ENCODE measurements around the gene UMODL1.

Gene UMODL1

GRCh38 chr21:42145569-42146272, 74.6 kb downstream of the UMODL1 start:
- FAIRE-seq (peak; percentile 48), DNase-seq (ENCODE audit: insufficient read length, low spot score) (peak; percentile 80)

GRCh38 chr21:42146273-42146805, 75.2 kb downstream of the UMODL1 start:
- DNase-seq (ENCODE audit: insufficient read length, low spot score) (no peak), FAIRE-seq (no peak)

GRCh38 chr21:42146821-42147220, 75.7 kb downstream of the UMODL1 start:
- FAIRE-seq = no peak
- DNase-seq (ENCODE audit: insufficient read length, low spot score) = no peak

GRCh38 chr21:42147386-42148020, 76.4 kb downstream of the UMODL1 start:
- FAIRE-seq (no peak), DNase-seq (ENCODE audit: insufficient read length, low spot score) (no peak)

- DNase-seq (ENCODE audit: insufficient read length, low spot score) = no peak
- FAIRE-seq = no peak
Measured at GRCh38 chr21:42148097-42148496, 77.0 kb downstream of the UMODL1 start.

GRCh38 chr21:42148584-42148983, 77.5 kb downstream of the UMODL1 start:
- FAIRE-seq (no peak), DNase-seq (ENCODE audit: insufficient read length, low spot score) (no peak)

- DNase-seq (ENCODE audit: insufficient read length, low spot score) = no peak
- FAIRE-seq = no peak
Measured at GRCh38 chr21:42149656-42150473, 78.7 kb downstream of the UMODL1 start.

GRCh38 chr21:42150474-42151085, 79.5 kb downstream of the UMODL1 start:
- no peak for FAIRE-seq
- no peak for DNase-seq (ENCODE audit: insufficient read length, low spot score)

- DNase-seq (ENCODE audit: insufficient read length, low spot score) (no peak), FAIRE-seq (no peak)
Measured at GRCh38 chr21:42151148-42151947, 80.2 kb downstream of the UMODL1 start.

- FAIRE-seq = no peak
- no peak for DNase-seq (ENCODE audit: insufficient read length, low spot score)
Measured at GRCh38 chr21:42151948-42152220, 80.8 kb downstream of the UMODL1 start.

GRCh38 chr21:42153046-42153686, 82.0 kb downstream of the UMODL1 start:
- FAIRE-seq = no peak
- DNase-seq (ENCODE audit: insufficient read length, low spot score) = no peak

- no peak for DNase-seq (ENCODE audit: insufficient read length, low spot score)
- no peak for FAIRE-seq
Measured at GRCh38 chr21:42153746-42154145, 82.6 kb downstream of the UMODL1 start.

- DNase-seq (ENCODE audit: insufficient read length, low spot score) = no peak
- FAIRE-seq = no peak
Measured at GRCh38 chr21:42154237-42155044, 83.3 kb downstream of the UMODL1 start.

- no peak for DNase-seq (ENCODE audit: insufficient read length, low spot score)
- no peak for FAIRE-seq
Measured at GRCh38 chr21:42155045-42155855, 84.1 kb downstream of the UMODL1 start.

- DNase-seq (ENCODE audit: insufficient read length, low spot score) = no peak
- no peak for FAIRE-seq
Measured at GRCh38 chr21:42156690-42157605, 85.8 kb downstream of the UMODL1 start.

- DNase-seq (ENCODE audit: insufficient read length, low spot score) (no peak), FAIRE-seq (no peak)
Measured at GRCh38 chr21:42157606-42158310, 86.6 kb downstream of the UMODL1 start.

GRCh38 chr21:42158846-42159245, 87.7 kb downstream of the UMODL1 start:
- FAIRE-seq (no peak), DNase-seq (ENCODE audit: insufficient read length, low spot score) (no peak)
